ENCODE measurements around the gene NKAIN1. TPM values are rescaled to one million over a fixed set of nuclear protein-coding genes. Genes with fewer than 3 reads are reported as not detected.
"Not testable (repeated sequence)": the region's sequence is repeated elsewhere in the genome, so short reads cannot be mapped to it uniquely, and the experiment has no call there.

Gene NKAIN1
- total RNA-seq, 1 donor from 2014 or later, result not detected

- H3K27me3 ChIP-seq (ENCODE audit: control insufficient read depth, insufficient read depth, low read length), result no peaks in the 10 kb centered on the region
- no peak for FAIRE-seq
- TF ChIP-seq CTCF (IDR thresholded peaks at IDR 0.05; ENCODE audit: insufficient read depth, low read length, severe bottlenecking), result peak; percentile 85
- DNase-seq (ENCODE audit: low read depth), result no peak
- H3K36me3 ChIP-seq (ENCODE audit: control insufficient read depth, insufficient read depth, low read length), result no peaks in the 10 kb centered on the region
- H3K4me3 ChIP-seq (ENCODE audit: low read depth, low read length), result peak overlapping the region; percentile 16
Measured at GRCh38 chr1:31181515-31182343, 58.0 kb downstream of the NKAIN1 start.

GRCh38 chr1:31180338-31180737, 59.3 kb downstream of the NKAIN1 start:
- H3K36me3 ChIP-seq (ENCODE audit: control insufficient read depth, insufficient read depth, low read length), result no peaks in the 10 kb centered on the region
- no peaks in the 10 kb centered on the region for H3K27me3 ChIP-seq (ENCODE audit: control insufficient read depth, insufficient read depth, low read length)
- FAIRE-seq (no peak), DNase-seq (ENCODE audit: low read depth) (no peak)
- H3K4me3 ChIP-seq (ENCODE audit: low read depth, low read length), result no peak overlapping the region
- no peak for TF ChIP-seq CTCF (IDR thresholded peaks at IDR 0.05; ENCODE audit: insufficient read depth, low read length, severe bottlenecking)

DNA sequence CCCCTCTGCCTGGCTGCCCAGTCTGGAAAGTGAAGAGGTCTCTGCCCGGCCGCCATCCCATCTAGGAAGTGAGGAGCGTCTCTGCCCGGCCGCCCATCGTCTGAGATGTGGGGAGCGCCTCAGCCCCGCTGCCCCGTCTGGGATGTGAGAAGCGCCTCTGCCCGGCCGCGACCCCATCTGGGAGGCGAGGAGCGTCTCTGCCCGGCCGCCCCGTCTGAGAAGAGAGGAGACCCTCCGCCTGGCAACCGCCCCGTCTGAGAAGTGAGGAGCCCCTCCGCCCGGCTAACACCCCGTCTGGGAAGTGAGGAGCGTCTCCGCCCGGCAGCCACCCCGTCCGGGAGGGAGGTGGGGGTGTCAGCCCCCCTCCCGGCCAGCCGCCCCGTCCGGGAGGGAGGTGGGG, 63.4 kb downstream of the NKAIN1 start:
- not testable (repeated sequence) for H3K27me3 ChIP-seq (ENCODE audit: control insufficient read depth, insufficient read depth, low read length); DNase-seq (ENCODE audit: low read depth); FAIRE-seq; H3K4me3 ChIP-seq (ENCODE audit: low read depth, low read length); H3K36me3 ChIP-seq (ENCODE audit: control insufficient read depth, insufficient read depth, low read length)

DNA sequence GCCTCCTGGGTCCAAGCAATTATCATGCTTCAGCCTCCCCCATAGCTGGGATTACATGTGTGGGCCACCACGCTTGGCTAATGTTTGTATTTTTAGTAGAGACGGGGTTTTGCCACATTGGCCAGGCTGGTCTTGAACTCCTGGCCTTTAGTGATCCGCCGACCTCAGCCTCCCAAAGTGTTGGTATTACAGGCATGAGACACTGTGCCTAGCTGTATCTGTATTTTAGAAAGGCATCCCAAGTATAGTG, 69.3 kb downstream of the NKAIN1 start:
- TF ChIP-seq CTCF (IDR thresholded peaks at IDR 0.05; ENCODE audit: insufficient read depth, low read length, severe bottlenecking), result no peak

GRCh38 chr1:31166462-31166861, 73.2 kb downstream of the NKAIN1 start:
- no peak for FAIRE-seq
- no peak for TF ChIP-seq CTCF (IDR thresholded peaks at IDR 0.05; ENCODE audit: insufficient read depth, low read length, severe bottlenecking)

More for the DNA sequence above, 69.3 kb downstream of the NKAIN1 start:
- Histone ChIP-seq H3K36me3 (ENCODE audit: control insufficient read depth, insufficient read depth, low read length) (no peaks in the 10 kb centered on the region), H3K27me3 (ENCODE audit: control insufficient read depth, insufficient read depth, low read length) (no peaks in the 10 kb centered on the region), H3K4me3 (ENCODE audit: low read depth, low read length) (no peak overlapping the region)
- no peak for DNase-seq (ENCODE audit: low read depth)
- FAIRE-seq, result no peak

DNA sequence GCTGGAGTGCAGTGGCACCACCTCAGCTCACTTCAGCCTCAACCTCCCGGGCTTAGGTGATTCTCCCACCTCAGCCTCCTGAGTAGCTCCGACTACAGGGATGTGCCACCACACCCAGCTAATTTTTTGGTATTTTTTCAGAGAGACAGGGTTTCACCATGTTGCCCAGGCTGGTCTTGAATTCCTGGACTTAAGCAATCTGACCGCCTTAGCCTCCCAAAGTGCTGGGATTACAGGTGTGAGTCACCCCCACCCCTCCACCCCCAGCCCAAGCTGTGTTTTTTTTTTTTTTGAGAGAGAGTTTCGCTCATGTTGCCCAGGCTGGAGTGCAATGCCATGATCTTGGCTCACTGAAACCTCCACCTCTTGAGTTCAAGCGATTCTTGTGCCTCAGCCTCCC, 75.4 kb downstream of the NKAIN1 start:
- Histone ChIP-seq H3K4me3 (ENCODE audit: low read depth, low read length) (no peak overlapping the region), H3K36me3 (ENCODE audit: control insufficient read depth, insufficient read depth, low read length) (no peaks in the 10 kb centered on the region), H3K27me3 (ENCODE audit: control insufficient read depth, insufficient read depth, low read length) (no peaks in the 10 kb centered on the region)
- DNase-seq (ENCODE audit: low read depth), result peak; percentile 47
- no peak for TF ChIP-seq CTCF (IDR thresholded peaks at IDR 0.05; ENCODE audit: insufficient read depth, low read length, severe bottlenecking)
- FAIRE-seq, result no peak

More at GRCh38 chr1:31166462-31166861, 73.2 kb downstream of the NKAIN1 start:
- DNase-seq (ENCODE audit: low read depth), result no peak
- no peak overlapping the region for H3K4me3 ChIP-seq (ENCODE audit: low read depth, low read length)
- no peaks in the 10 kb centered on the region for H3K36me3 ChIP-seq (ENCODE audit: control insufficient read depth, insufficient read depth, low read length)
- no peaks in the 10 kb centered on the region for H3K27me3 ChIP-seq (ENCODE audit: control insufficient read depth, insufficient read depth, low read length)

All from bronchial epithelial cell (primary cell).